Gastrocnemius medialis (tissue), 4 donors: Measurements from ENCODE around the gene ZC3H18.

Experiments
- POLR2A ChIP-seq, 2 donors: fragments of 450-650 bp; IDR thresholded peaks; one replicate each; pipeline ENCODE4 v1.6.1; 2017; ENCODE audit warnings: antibody characterized with exemption in 2 of 2, mild to moderate bottlenecking in 2 of 2, moderate library complexity in 2 of 2
- TF ChIP-seq, protein P1 (sequence below), 5 experiments: fragments of 450-650 bp in 3 of 5; fragments of 200-600 bp in 2 of 5; sonication (generic) in 2 of 5; IDR thresholded peaks in 4 of 5; conservative IDR thresholded peaks in 1 of 5; 1 replicate in 4 of 5; 2 replicates in 1 of 5; pipeline ENCODE4 v1.5.1; 2016 to 2019; ENCODE audit warnings: antibody characterized with exemption in 5 of 5, mild to moderate bottlenecking in 3 of 5, moderate library complexity in 3 of 5

DNA sequence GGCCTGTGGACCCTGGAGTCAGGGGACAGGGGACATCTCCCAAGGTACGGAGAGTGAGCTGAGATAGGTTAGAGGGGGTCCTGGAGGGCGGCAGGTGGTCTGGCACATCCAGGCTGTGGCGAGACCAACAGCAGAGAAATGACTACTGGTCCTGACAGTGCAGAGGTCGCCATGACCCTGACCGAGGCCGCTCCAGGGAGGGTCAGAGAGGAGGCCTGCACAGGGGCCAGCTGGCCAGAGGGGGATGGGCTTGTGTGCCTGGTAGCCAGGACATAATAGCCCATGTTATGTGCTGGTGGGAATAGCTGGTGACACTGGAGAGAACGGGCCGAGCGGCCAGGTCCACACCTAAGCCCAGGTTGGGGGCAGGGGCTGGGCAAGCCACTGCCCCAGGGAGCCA is 40.6 kb upstream of the ZC3H18 start:
- no peak for TF ChIP-seq POLR2A (IDR thresholded peaks at IDR 0.05)
- TF ChIP-seq, protein P1, sequence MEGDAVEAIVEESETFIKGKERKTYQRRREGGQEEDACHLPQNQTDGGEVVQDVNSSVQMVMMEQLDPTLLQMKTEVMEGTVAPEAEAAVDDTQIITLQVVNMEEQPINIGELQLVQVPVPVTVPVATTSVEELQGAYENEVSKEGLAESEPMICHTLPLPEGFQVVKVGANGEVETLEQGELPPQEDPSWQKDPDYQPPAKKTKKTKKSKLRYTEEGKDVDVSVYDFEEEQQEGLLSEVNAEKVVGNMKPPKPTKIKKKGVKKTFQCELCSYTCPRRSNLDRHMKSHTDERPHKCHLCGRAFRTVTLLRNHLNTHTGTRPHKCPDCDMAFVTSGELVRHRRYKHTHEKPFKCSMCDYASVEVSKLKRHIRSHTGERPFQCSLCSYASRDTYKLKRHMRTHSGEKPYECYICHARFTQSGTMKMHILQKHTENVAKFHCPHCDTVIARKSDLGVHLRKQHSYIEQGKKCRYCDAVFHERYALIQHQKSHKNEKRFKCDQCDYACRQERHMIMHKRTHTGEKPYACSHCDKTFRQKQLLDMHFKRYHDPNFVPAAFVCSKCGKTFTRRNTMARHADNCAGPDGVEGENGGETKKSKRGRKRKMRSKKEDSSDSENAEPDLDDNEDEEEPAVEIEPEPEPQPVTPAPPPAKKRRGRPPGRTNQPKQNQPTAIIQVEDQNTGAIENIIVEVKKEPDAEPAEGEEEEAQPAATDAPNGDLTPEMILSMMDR (IDR thresholded peaks at IDR 0.05 in 4 of 5, conservative IDR thresholded peaks at IDR 0.05 in 1 of 5), result no peak
